Spleen (tissue), 11 donors: Measurements from ENCODE around the gene EIPR1. TPM values are rescaled to one million over a fixed set of nuclear protein-coding genes. Genes with fewer than 3 reads are reported as not detected.

Experiments used
- DNase-seq: peaks from one replicate; pipeline ENCODE4 v3.0.0-alpha.2; 2020
- H3K27ac ChIP-seq, 8 donors: fragments of 200-600 bp; sonication (generic) in 7 of 8; 1 replicate in 4 of 8; 2 replicates in 4 of 8; pipeline versions ENCODE4 v1.5.0 to v1.8.0; 2016 to 2021; ENCODE audit warnings: inconsistent platforms in 4 of 8, mild to moderate bottlenecking in 4 of 8, moderate library complexity in 1 of 8
- H3K27me3 ChIP-seq, 7 donors: fragments of 200-600 bp; sonication (generic) in 6 of 7; replicated peaks in 1 of 7; 1 replicate in 4 of 7; 2 replicates in 3 of 7; pipeline versions ENCODE4 v1.5.0 to v1.8.0; 2016 to 2021; ENCODE audit warnings: inconsistent platforms in 3 of 7, mild to moderate bottlenecking in 1 of 7
- H3K36me3 ChIP-seq, 6 donors: fragments of 200-600 bp; sonication (generic) in 5 of 6; 1 replicate in 4 of 6; 2 replicates in 2 of 6; pipeline versions ENCODE4 v1.5.0 to v1.8.0; 2016 to 2021; ENCODE audit warnings: inconsistent platforms in 2 of 6
- H3K4me1 ChIP-seq, 6 donors: fragments of 200-600 bp; sonication (generic) in 5 of 6; 1 replicate in 3 of 6; 2 replicates in 3 of 6; pipeline versions ENCODE4 v1.5.0 to v1.8.0; 2016 to 2021; ENCODE audit warnings: inconsistent platforms in 3 of 6
- H3K4me3 ChIP-seq, 8 donors: fragments of 200-600 bp; sonication (generic) in 7 of 8; 1 replicate in 4 of 8; 2 replicates in 4 of 8; pipeline versions ENCODE4 v1.5.0 to v1.8.0; 2016 to 2021; ENCODE audit warnings: inconsistent platforms in 4 of 8, mild to moderate bottlenecking in 4 of 8, moderate library complexity in 2 of 8
- H3K9me3 ChIP-seq, 8 donors: fragments of 200-600 bp; sonication (generic) in 7 of 8; 1 replicate in 4 of 8; 2 replicates in 4 of 8; pipeline versions ENCODE4 v1.5.0 to v1.8.0; 2016 to 2021; ENCODE audit warnings: inconsistent platforms in 4 of 8
- POLR2A ChIP-seq, 3 donors: fragments of 450-650 bp; IDR thresholded peaks; one replicate each; pipeline ENCODE4 v1.5.1; 2017; ENCODE audit warnings: antibody characterized with exemption in 3 of 3, mild to moderate bottlenecking in 1 of 3
- POLR2AphosphoS5 ChIP-seq, 3 donors: sonication (generic); formaldehyde crosslinking; IDR thresholded peaks; one replicate each; pipeline ENCODE4 v1.5.1; 2017; ENCODE audit warnings: antibody characterized with exemption in 3 of 3
- WGBS, 5 donors: extraction: QIAGEN DNeasy Blood & Tissue Kit in 3 of 5; methylation state at CpG; one replicate each; pipeline versions ENCODE4 v1.1.5 to v1.1.7; 2013 to 2018; 5-methylcytosine and 5-hydroxymethylcytosine counted together
- intact Hi-C: fragments of 100-400 bp; cut with DNase I; formaldehyde crosslinking; loops from one replicate; pipeline ENCODE4 v1.15.0; 2023; ENCODE audit warnings: low total_unique reads
- polyA plus RNA-seq, 3 donors: library from polyadenylated mRNA; stranded (reverse); fragments of 200-250 nt; gene quantifications; one replicate each; pipeline ENCODE4 v1.2.1, GENCODE V29; 2013
- total RNA-seq, 7 donors: library from RNA; depleted of rRNA in 3 of 7; stranded (reverse); fragments of >200 nt in 3 of 7; fragmentation: NEBNext Ultra II Directional in 4 of 7; extraction: Animal tissue kit (Norgen Biotek cat#: 25700) in 4 of 7; gene quantifications; one replicate each; pipeline versions ENCODE4 v1.1.0 to v1.2.1, GENCODE V29; 2016 to 2021
- TF ChIP-seq, protein P1 (sequence below), 11 experiments: fragments of 200-600 bp in 7 of 11; fragments of 450-650 bp in 4 of 11; sonication (generic) in 4 of 11; IDR thresholded peaks in 8 of 11; conservative IDR thresholded peaks in 3 of 11; 1 replicate in 7 of 11; 2 replicates in 4 of 11; pipeline versions ENCODE4 v1.4.0 to v1.8.0; 2016 to 2021; ENCODE audit warnings: antibody characterized with exemption in 11 of 11, inconsistent platforms in 4 of 11, mild to moderate bottlenecking in 1 of 11
- donor health status: healthy with polysubstance abuse.
- donor health status: DM: no; HTN: no; CAD: no; lungs with moderate emphysema.
- donor health status: DM: no; HTN: no; CAD: no.
- donor health status: Bipolar disorder and iron deficiency.
- donor health status: healthy.
- donor health status: DM: no; HTN: no; CAD: no.
- donor health status: DM: yes; HTN: yes; CAD: no.

Gene EIPR1
- total and polyA plus RNA-seq, 10 donors = 16.1 to 60.1 (median 26.3) TPM

GRCh38 chr2:3176071-3176868, 201.3 kb downstream of the EIPR1 start:
- no peaks in the 10 kb centered on the region for H3K27me3 ChIP-seq
- H3K36me3 ChIP-seq = peaks cover 0 to 78% (median 25%) of the 10 kb centered on the region in 6 donors
- no peak for TF ChIP-seq POLR2A (IDR thresholded peaks at IDR 0.05)
- no peak for TF ChIP-seq POLR2AphosphoS5 (IDR thresholded peaks at IDR 0.05)
- TF ChIP-seq, protein P1, sequence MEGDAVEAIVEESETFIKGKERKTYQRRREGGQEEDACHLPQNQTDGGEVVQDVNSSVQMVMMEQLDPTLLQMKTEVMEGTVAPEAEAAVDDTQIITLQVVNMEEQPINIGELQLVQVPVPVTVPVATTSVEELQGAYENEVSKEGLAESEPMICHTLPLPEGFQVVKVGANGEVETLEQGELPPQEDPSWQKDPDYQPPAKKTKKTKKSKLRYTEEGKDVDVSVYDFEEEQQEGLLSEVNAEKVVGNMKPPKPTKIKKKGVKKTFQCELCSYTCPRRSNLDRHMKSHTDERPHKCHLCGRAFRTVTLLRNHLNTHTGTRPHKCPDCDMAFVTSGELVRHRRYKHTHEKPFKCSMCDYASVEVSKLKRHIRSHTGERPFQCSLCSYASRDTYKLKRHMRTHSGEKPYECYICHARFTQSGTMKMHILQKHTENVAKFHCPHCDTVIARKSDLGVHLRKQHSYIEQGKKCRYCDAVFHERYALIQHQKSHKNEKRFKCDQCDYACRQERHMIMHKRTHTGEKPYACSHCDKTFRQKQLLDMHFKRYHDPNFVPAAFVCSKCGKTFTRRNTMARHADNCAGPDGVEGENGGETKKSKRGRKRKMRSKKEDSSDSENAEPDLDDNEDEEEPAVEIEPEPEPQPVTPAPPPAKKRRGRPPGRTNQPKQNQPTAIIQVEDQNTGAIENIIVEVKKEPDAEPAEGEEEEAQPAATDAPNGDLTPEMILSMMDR (IDR thresholded peaks at IDR 0.05 in 8 of 11, conservative IDR thresholded peaks at IDR 0.05 in 3 of 11) = no peak
- no peaks in the 10 kb centered on the region for H3K4me1 ChIP-seq
- DNase-seq = peak; percentile 71
- WGBS, 5 donors = 89 to 97% (median 95%) methylated on average over 18 to 23 of the region's 23 CpGs
- intact Hi-C loops = no loop called here
- no peak overlapping the region for H3K27ac ChIP-seq
- H3K4me3 ChIP-seq = no peak overlapping the region
- H3K9me3 ChIP-seq = no peaks in the 10 kb centered on the region

GRCh38 chr2:3175568-3175955, 202.1 kb downstream of the EIPR1 start:
- Histone ChIP-seq H3K4me3 (no peak overlapping the region), H3K4me1 (no peaks in the 10 kb centered on the region), H3K27ac (no peak overlapping the region), H3K9me3 (no peaks in the 10 kb centered on the region), H3K27me3 (no peaks in the 10 kb centered on the region), H3K36me3 (peaks cover 0 to 84% (median 27%) of the 10 kb centered on the region in 6 donors)
- TF ChIP-seq POLR2AphosphoS5 (IDR thresholded peaks at IDR 0.05) = no peak
- TF ChIP-seq, protein P1 (IDR thresholded peaks at IDR 0.05 in 8 of 11, conservative IDR thresholded peaks at IDR 0.05 in 3 of 11) = no peak
- no peak for TF ChIP-seq POLR2A (IDR thresholded peaks at IDR 0.05)
- intact Hi-C loops = no loop called here
- 92 to 97% (median 95%) methylated on average over 5 of the region's 5 CpGs for WGBS, 5 donors
- DNase-seq = peak; percentile 38

- TF ChIP-seq POLR2AphosphoS5 (IDR thresholded peaks at IDR 0.05) = no peak
- no peak for TF ChIP-seq POLR2A (IDR thresholded peaks at IDR 0.05)
- TF ChIP-seq, protein P1 (IDR thresholded peaks at IDR 0.05 in 8 of 11, conservative IDR thresholded peaks at IDR 0.05 in 3 of 11) = no peak
- WGBS, 5 donors = 90 to 95% (median 93%) methylated on average over 8 to 26 of the region's 26 CpGs
- DNase-seq = peak; percentile 74
- Histone ChIP-seq H3K27ac (no peak overlapping the region), H3K36me3 (peaks cover 0 to 87% (median 27%) of the 10 kb centered on the region in 6 donors), H3K4me3 (no peak overlapping the region), H3K4me1 (no peaks in the 10 kb centered on the region), H3K27me3 (no peaks in the 10 kb centered on the region), H3K9me3 (no peaks in the 10 kb centered on the region)
- intact Hi-C loops = no loop called here
Observed at GRCh38 chr2:3174626-3175567, 202.7 kb downstream of the EIPR1 start.
